ENCODE results near the gene RNF130.
A peak's percentile ranks its signal among the peaks of the same experiment; 100 is the strongest.
"Not testable (repeated sequence)": the region's sequence is repeated elsewhere in the genome, so short reads cannot be mapped to it uniquely, and the experiment has no call there.

Gene RNF130

DNA sequence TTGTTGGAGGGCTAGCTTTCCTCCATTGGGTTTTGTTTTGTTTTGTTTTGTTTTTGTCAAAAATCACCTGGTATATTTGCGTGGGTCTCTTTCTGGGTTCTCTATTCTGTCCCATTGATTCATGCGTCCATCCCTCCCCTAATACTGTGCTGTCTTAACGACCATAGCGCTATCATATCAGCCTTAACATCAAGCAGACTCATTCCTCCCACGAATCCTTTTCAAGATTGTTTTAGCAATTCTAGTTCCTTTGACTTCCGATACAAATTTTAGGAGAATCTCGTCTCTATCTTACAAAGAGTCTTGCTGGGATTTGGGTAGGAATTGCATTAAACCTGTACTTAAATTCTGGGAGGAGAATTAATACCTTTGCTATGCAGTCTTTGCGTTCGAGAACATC, 31.1 kb upstream of the RNF130 start:
- DNase-seq (ENCODE audit: low read depth in 2 of 2) = no peak

DNA sequence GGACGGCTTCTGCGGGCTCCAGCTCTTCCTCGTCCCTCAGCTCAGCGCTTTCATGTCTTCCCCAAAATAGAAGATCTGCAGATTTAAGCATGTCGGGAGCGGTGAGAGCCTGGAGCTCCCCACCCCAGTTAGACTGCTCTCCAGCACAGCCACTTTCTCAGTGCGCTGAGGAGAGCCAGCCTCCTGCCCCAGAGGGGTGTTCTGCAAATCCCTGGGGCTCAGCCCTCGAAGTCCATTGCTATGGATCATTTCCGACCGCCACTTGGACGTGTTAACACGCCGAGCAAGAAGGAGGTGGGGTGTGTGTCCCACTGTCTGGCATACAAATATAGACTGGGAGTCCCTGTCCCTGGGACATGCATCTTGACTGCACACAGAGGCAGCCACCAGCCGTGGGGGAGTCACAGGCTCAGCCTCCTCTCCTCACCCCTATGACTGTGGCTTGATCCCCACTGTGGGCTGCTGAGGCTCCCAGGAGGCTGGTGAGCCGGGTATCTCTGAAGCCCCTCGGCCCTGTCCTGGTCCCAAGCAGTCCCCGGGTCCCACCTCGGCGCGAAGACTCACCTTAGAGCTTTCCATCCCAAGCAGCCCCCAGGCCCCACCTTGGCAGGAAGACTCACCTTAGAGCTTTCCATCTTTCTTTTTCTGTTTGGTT, 30.0 kb upstream of the RNF130 start:
- DNase-seq (ENCODE audit: low read depth in 2 of 2) = no peak

DNA sequence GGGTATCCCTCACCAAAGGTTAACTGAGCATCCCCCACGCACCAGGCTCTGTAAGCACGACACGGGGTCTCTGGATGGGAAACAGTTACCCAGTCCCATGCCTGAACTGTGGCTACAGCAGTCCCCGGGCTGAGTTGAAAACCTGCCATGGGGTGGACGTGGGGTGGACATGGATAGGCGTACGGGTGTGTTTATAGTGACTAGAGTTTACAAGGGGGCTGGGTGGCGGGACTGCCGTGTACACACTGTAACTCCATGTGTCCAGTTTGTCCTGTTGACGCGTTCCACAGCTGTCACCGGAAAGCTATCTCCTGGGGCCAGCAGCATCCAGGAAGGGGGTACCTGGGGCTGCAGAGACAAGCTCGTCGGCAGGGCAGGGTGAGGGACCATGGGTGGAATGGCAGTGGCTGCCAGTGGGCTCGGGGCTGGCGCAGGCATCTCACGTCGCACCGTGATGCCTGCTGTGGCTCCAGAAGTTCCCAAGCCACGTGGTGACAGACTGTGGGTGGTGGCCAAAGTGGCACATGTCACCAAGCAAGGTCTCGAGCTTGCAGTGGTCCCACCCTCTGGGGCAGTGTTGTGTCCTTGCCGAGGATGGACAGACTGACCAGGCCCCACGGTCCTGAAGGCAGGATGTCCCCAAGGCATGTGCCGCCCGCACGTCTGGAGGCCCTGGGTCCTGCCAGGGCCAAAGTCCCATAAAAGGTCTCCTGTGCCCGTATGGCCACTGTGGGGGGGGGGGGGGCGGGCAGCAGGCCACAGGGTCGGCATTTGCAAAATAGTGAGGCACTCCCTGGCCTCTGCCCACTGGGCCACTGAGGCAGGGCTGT, 29.3 kb upstream of the RNF130 start:
- DNase-seq (ENCODE audit: low read depth in 2 of 2) = no peak

DNA sequence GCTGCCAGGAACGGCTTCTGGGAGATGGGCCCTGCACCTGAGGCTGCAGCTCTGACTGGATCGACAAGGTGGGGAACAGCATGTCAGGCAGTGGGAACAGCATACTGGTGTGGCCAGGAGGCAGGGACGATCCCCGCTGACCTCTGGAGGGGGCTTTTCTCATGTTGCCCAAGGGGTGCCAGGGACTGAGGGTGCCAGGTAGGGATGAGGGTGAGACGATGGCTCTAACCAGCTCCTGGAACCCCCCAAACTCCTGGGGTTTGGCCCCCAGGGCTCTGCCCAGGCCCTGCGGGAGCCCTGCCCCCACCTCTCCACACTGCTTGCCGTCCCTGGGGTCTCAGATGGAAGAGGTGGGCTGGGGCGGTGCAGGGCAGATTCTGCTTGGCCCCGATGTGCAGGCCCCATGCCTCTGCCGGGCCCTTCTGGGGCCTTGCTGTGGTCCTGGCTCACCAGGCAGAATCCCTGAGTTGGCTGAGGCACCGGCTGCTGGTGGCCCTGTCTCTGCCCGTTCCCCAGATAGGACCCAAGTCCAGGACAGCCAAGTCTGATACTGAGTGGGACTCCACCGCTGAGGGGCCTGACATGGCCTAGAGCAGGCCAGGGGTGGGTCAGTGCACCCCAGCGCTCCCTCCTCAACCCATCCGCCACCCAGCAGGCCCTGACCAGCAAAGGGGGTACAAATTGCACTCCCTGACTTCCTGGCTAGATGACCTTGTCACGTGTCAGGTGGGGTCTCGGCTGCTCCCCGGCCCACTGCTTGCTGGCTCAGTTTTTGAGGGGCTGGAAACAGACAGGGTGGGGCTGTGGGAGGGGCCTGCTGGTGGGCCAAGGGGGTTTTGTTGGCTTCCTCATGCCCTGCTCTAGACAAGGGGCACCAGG, 28.4 kb upstream of the RNF130 start:
- no peak for DNase-seq (ENCODE audit: low read depth in 2 of 2)

DNA sequence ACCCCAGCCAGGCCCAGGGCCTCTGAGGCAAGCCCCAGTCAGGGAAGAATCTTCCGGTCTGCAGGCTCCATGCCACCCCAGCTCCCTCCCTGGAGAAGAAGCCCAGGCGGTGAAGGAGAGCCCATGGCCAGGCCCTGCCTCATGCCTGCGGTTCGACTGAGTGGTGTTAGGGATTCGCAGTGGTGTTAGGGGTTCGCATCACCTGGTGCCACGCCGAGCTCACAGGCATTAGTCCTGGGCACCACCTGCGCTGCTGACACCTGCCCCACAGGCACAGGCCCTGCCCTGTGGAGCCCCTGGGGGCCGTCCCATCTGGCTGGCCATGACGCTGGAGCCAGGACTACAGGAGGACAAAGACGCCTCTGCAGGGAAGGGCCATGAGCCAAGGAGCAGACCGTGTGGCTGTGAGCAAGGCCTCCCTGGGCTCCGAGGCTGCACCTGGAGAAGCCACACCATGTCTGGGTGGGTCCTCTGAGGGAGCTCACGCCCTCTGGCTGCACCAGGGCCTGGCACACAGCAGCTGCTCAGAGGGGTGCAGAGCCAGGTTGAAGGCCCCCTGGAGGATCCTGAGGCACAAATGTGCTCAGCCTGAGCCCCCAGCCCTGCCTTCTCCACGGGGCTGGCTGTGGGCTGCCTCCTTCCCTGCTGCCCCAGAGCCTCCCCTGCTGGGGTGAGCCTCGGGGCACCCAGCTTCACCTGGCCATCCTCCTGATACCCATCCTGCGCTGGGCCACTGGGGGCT, 27.6 kb upstream of the RNF130 start:
- no peak for DNase-seq (ENCODE audit: low read depth in 2 of 2)

DNA sequence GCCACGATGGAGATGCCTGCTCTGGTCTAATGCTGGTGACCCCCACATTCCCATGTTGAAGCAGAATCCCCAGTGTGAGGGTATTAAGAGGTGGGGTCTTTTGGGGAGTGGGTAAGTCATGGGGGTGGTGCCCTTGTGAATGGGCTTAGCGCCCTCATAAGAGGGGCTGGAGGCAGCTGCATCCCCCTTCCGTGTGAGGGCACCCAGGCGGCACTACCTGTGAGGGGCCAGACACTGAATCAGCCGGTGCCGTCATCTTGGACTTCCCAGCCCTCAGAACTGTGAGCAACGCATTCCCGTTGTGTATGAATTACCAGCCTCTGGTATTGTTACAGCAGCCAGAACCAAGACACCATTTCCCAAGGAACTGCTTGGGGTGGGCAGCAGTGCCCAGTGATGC, 27.0 kb upstream of the RNF130 start:
- DNase-seq (ENCODE audit: low read depth in 2 of 2) = no peak

DNA sequence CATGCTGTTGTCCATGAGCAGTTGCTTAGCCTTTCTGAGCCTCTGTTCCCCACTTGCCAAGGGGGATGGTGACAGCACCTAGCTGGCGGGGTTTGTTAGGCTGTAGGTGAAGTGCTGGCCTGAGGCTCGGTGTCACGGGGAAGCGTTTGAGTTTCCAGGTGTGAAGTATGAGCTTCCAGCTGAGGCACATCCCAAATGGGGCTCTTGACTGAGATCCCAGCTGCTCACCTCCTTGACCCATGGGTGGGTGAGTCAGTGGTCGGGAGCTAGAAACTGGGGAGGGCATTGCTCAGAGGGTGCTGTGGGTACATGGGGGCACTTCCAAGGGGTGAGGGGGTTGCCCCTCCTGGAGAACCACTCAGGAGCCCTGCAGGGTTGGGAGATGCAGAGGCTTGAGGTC, 26.4 kb upstream of the RNF130 start:
- DNase-seq (ENCODE audit: low read depth in 2 of 2) = no peak

DNA sequence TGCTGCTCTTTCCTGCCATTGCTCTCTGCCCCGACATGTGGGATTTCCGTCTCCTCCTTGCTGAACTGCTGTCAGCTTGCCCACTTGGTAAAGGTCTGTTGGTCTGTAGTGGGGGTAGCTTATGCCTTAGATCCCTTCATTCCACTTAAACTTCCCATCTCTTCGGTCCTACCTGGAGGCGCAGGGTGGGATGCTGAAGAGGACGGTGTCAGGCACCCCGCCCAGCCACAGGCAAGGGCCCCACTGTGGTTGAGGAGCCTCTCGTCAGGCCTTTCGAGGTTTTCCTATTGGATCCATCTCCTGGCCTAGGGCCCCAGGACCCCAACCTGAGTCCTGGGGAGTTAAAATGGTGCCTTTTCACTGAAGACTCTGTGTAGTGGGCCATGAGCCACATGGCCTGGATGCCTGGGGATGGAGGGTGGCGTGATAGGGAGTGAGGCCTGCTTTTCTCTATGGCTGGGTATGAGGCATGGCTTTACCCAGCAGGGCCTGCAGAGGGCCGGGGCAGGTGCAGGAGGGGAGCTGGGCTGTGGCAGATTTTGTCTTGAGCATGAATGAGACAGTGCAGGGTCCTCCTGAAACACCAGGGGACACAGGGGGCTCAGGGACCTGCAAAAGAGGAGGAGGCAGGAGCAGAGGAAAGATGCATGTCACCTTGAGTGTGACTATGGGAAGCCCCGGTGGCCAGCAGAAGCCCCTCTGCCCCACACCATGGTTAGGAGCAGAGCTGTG, 25.8 kb upstream of the RNF130 start:
- no peak for DNase-seq (ENCODE audit: low read depth in 2 of 2)

DNA sequence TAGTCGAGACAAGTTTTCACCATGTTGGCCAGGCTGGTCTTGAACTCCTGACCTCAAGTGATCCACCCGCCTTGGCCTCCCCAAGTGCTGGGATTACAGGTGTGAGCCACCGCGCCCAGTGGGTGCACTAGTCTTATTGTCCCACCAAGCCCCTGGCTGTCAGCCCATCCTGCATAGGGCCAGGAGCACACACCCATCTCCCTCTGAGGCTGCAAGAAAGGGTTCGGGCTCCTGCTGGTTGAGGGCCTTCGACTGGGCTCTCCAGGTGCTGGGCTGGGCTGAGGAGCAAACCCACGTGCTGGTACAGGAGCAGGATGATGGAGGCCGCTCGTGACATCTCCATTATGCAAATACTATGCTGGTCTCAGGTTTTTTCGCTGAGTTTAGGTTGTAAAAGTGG, 25.1 kb upstream of the RNF130 start:
- no peak for DNase-seq (ENCODE audit: low read depth in 2 of 2)

DNA sequence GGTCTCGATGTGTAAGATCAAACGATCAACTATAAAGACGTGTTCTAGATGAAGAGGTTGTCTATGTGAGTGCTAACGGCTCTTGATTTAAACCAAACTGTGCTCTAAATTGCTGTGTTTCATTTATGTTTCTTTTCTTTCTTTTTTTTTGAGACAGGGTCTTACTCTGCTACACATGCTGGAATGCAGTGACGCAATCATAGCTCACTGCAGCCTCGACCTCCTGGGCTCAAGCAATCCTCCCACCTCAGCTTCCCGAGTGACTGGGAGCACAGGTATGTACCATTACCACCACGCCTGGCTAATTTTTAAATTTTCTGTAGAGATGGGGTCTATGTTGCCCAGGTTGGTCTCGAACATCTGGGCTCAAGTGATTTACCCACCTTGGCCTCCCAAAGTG, 24.0 kb upstream of the RNF130 start:
- no peak for DNase-seq (ENCODE audit: low read depth in 2 of 2)

DNA sequence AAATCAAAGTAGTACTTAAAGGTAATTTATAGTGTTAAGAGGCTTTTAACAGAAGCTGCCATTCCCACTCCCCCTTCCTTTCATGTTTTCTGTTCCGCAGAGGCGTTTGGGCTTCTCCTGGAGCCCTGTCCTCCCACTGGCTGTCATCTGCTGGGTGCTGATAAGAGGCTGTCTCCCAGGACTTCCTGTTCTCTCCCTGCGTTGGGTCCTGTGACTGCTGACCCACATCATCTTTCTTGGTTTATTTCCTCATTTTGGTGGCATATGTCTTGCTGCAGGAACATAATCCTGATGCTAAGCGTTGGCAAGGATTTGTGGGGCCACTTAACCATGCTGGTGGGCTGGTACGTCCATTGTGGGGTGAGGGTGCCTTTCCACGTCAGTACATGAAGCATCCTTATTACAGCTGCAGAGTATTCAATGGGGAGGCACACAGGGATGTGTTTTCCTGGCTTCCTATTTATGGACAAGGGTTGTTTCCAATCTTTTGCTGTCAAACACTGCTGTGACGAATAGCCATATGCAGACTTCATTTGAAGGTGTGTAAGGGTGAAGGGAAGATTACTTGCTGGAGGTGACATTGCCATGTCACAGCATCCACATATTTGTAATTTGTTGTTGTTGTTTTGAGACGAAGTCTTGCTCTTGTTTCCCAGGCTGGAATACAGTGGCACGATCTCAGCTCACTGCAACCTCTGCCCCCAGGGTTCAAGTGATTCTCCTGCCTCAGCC, 22.3 kb upstream of the RNF130 start:
- DNase-seq (ENCODE audit: low read depth in 2 of 2) = no peak

DNA sequence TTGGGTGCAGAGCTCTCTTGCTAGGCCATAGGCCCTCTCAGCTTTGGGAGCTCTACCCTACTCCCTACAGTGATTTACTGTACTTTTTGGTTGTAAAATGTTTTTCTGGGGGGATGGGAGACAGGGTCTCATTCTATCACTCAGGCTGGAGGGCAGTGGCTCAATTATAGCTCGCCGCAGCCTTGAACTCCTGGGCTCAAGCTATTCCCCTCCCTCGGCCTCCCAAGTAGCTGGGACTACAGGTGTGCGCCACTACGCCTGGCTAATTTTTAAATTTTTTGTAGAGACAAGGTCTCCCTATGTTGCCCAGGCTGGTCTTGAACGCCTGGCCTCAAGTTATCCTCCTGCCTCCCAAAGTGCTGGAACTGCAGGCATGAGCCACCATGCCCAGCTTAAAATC, 21.7 kb upstream of the RNF130 start:
- no peak for DNase-seq (ENCODE audit: low read depth in 2 of 2)

DNA sequence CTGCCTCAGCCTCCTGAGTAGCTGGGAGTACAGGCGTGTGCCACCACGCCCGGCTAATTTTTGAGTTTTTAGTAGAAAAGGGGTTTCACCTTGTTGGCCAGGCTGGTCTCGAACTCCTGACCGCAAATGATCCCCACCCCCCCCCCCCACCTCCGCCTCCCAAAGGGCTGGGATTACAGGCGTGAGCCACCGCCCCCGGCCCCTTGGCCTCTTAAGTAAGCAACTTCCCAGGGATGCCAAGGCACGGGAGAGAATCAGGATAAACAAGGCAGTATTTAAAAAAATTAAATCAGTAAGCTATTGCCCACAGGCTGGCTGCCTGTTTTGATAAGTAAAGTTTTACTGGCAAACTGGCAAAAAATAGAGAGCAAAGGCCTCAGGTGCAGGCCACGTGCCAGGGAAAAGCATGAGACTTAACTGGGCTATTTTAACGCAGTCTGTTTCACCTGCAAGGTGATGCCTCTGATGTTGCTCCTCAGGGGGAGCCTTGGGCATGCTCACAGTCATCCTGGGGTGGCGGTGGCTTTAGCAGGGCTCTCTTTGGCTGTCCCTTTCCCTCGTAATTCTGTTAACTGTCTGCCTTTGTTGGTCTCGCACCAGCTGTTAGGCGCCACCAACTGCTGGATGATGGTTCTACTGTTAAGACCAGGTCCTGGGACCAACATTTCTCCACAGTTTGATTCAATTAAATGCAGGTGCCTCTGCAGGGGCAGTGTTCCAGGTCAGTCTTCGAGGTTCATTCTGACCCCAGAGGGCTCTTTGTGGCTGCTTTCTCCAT, 19.4 kb upstream of the RNF130 start:
- no peak for DNase-seq (ENCODE audit: low read depth in 2 of 2)

DNA sequence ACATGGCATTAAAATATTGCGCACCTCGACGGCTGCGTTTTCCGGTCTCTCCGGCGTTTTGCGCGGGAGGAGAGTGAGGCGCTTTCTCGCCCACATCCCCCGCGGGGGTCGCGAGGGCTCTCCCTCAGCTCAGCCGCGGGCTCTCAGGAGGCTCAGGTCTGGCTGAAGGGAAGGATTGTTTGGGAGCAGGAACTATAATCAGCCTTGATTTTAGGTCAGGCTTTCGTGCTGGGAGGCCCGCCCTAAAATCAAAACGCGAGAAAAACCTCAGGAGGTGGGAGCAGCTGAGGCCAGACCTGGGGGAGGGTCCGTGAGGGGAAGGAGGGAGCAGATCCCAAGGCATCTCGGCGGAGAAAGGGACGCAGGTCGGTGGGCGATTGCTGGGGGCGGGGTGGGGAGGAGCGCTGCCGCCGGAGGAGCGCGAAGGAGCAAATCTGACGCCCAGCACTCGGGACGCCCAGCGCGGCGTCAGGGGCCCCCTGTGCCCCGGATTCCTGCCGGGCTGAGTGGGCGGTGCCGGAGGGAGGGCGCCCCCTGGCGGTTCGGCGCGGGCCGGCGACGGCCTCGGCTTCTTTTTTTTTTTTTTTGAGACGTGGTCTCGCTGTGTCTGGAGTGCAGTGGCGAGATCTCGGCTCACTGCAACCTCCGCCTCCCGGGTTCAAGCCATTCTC, 18.7 kb upstream of the RNF130 start:
- peak; percentile 69 to 77 for DNase-seq (ENCODE audit: low read depth in 2 of 2)

DNA sequence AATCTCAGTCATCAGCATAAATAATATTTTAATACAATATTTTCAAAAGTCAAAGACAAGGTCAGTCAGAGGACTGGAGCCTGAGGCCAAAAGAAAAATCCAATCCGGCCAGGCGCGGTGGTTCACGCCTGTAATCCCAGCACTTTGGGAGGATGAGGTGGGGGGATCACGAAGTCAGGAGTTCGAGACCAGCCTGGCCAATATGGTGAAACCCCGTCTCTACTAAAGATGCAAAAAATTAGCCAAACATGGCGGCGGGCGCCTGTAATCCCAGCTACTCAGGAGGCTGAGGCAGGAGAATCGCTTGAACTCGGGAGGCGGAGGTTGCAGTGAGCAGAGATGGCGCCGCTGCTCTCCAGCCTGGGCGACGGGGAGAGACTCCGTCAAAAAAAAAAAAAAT, 18.1 kb upstream of the RNF130 start:
- not testable (repeated sequence) for DNase-seq (ENCODE audit: low read depth in 2 of 2)

DNA sequence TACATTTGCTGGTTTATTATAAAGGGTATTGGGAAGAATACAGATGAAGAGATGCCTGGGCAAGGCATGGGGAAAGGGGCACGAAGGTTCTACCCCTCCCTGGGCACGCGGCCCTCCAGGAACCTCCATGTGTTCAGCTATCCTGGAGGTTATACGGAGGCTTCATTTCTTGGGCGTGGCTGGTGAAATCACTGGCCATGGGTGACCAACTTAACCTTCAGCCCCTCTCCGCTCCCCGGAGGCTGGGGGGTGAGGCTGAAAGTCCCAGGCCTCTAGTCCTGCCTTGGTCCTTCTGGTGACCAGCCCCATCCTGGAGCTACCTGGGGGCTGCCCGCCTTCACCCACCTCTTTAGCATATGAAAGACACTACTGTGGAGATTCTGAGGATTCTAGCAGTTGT, 17.0 kb upstream of the RNF130 start:
- no peak for DNase-seq (ENCODE audit: low read depth in 2 of 2)

DNA sequence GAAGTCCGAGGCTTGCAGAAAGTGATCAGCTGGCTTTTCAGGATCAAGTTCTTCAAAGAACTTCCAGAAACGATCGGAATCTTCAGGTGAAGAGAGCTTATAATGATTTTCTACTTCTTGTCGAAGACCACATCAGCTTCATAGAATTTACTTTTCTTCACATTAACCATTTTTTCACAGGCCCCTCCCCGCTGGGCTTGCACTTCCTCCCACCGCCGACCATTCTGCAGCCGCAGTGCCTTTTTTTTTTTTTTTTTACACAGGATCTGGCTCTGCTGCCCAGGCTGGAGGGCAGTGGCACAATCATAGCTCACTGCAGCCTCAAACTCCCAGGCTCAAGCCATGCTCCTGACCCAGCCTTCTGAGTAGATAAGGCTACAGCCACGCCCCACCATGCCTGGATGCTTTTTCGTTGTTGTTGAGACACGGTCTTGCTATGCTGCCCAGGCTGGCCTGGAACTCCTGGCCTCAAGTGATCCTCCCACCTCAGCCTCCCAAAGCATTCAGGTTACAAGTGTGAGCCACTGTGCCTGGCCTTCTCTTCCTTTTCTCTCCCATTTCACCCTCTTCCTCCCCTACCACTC, 15.3 kb upstream of the RNF130 start:
- DNase-seq (ENCODE audit: low read depth in 2 of 2) = no peak

DNA sequence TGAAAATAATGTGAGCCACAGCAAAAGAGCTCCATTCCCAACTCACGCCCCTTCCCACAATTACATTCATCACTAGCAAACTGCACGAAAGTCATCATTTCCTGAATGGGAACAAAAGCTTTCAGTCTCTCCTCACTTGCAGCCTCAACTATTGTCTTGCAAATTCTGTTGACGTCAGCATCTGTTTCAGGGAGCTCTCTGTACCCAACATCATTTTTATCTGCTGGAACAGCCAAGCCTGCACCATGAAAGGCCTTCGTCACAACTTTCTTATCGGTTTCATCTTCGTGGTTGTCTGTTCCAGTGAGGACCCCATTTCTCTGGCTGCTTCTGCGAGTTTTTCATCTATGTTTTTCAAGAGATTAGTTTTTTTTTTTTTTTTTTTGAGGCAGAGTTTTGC, 14.3 kb upstream of the RNF130 start:
- DNase-seq (ENCODE audit: low read depth in 2 of 2) = no peak

Data from stimulated activated CD4-positive, alpha-beta T cell treated with anti-CD3 and anti-CD28 coated beads, Interleukin-4, amount 100 ng/mL, for 48 hours (primary cell).